Spleen (tissue), 11 donors: ENCODE data around the gene PRR15. TPM values are rescaled to one million over a fixed set of nuclear protein-coding genes. Genes with fewer than 3 reads are reported as not detected.

Experiments
- DNase-seq: peaks from one replicate; pipeline ENCODE4 v3.0.0-alpha.2; 2020
- H3K27ac ChIP-seq, 8 donors: fragments of 200-600 bp; sonication (generic) in 7 of 8; 1 replicate in 4 of 8; 2 replicates in 4 of 8; pipeline versions ENCODE4 v1.5.0 to v1.8.0; 2016 to 2021; ENCODE audit warnings: inconsistent platforms in 4 of 8, mild to moderate bottlenecking in 4 of 8, moderate library complexity in 1 of 8
- H3K27me3 ChIP-seq, 7 donors: fragments of 200-600 bp; sonication (generic) in 6 of 7; replicated peaks in 1 of 7; 1 replicate in 4 of 7; 2 replicates in 3 of 7; pipeline versions ENCODE4 v1.5.0 to v1.8.0; 2016 to 2021; ENCODE audit warnings: inconsistent platforms in 3 of 7, mild to moderate bottlenecking in 1 of 7
- H3K36me3 ChIP-seq, 6 donors: fragments of 200-600 bp; sonication (generic) in 5 of 6; 1 replicate in 4 of 6; 2 replicates in 2 of 6; pipeline versions ENCODE4 v1.5.0 to v1.8.0; 2016 to 2021; ENCODE audit warnings: inconsistent platforms in 2 of 6
- H3K4me1 ChIP-seq, 6 donors: fragments of 200-600 bp; sonication (generic) in 5 of 6; 1 replicate in 3 of 6; 2 replicates in 3 of 6; pipeline versions ENCODE4 v1.5.0 to v1.8.0; 2016 to 2021; ENCODE audit warnings: inconsistent platforms in 3 of 6
- H3K4me3 ChIP-seq, 8 donors: fragments of 200-600 bp; sonication (generic) in 7 of 8; 1 replicate in 4 of 8; 2 replicates in 4 of 8; pipeline versions ENCODE4 v1.5.0 to v1.8.0; 2016 to 2021; ENCODE audit warnings: inconsistent platforms in 4 of 8, mild to moderate bottlenecking in 4 of 8, moderate library complexity in 2 of 8
- H3K9me3 ChIP-seq, 8 donors: fragments of 200-600 bp; sonication (generic) in 7 of 8; 1 replicate in 4 of 8; 2 replicates in 4 of 8; pipeline versions ENCODE4 v1.5.0 to v1.8.0; 2016 to 2021; ENCODE audit warnings: inconsistent platforms in 4 of 8
- CTCF ChIP-seq, 11 experiments: fragments of 200-600 bp in 7 of 11; fragments of 450-650 bp in 4 of 11; sonication (generic) in 4 of 11; IDR thresholded peaks in 8 of 11; conservative IDR thresholded peaks in 3 of 11; 1 replicate in 7 of 11; 2 replicates in 4 of 11; pipeline versions ENCODE4 v1.4.0 to v1.8.0; 2016 to 2021; ENCODE audit warnings: antibody characterized with exemption in 11 of 11, inconsistent platforms in 4 of 11, mild to moderate bottlenecking in 1 of 11
- POLR2A ChIP-seq, 3 donors: fragments of 450-650 bp; IDR thresholded peaks; one replicate each; pipeline ENCODE4 v1.5.1; 2017; ENCODE audit warnings: antibody characterized with exemption in 3 of 3, mild to moderate bottlenecking in 1 of 3
- POLR2AphosphoS5 ChIP-seq, 3 donors: sonication (generic); formaldehyde crosslinking; IDR thresholded peaks; one replicate each; pipeline ENCODE4 v1.5.1; 2017; ENCODE audit warnings: antibody characterized with exemption in 3 of 3
- WGBS, 5 donors: extraction: QIAGEN DNeasy Blood & Tissue Kit in 3 of 5; methylation state at CpG; one replicate each; pipeline versions ENCODE4 v1.1.5 to v1.1.7; 2013 to 2018; 5-methylcytosine and 5-hydroxymethylcytosine counted together
- intact Hi-C: fragments of 100-400 bp; cut with DNase I; formaldehyde crosslinking; loops from one replicate; pipeline ENCODE4 v1.15.0; 2023; ENCODE audit warnings: low total_unique reads
- polyA plus RNA-seq, 3 donors: library from polyadenylated mRNA; stranded (reverse); fragments of 200-250 nt; gene quantifications; one replicate each; pipeline ENCODE4 v1.2.1, GENCODE V29; 2013
- total RNA-seq, 7 donors: library from RNA; depleted of rRNA in 3 of 7; stranded (reverse); fragments of >200 nt in 3 of 7; fragmentation: NEBNext Ultra II Directional in 4 of 7; extraction: Animal tissue kit (Norgen Biotek cat#: 25700) in 4 of 7; gene quantifications; one replicate each; pipeline versions ENCODE4 v1.1.0 to v1.2.1, GENCODE V29; 2016 to 2021
- donor health status: healthy with polysubstance abuse.
- donor health status: DM: no; HTN: no; CAD: no; lungs with moderate emphysema.
- donor health status: DM: no; HTN: no; CAD: no.
- donor health status: Bipolar disorder and iron deficiency.
- donor health status: healthy.
- donor health status: DM: no; HTN: no; CAD: no.
- donor health status: DM: yes; HTN: yes; CAD: no.

Gene PRR15
- total and polyA plus RNA-seq, 10 donors = 0.06 to 0.11 TPM; not detected in 8

GRCh38 chr7:29564496-29565223 is 1.0 kb downstream of the PRR15 start:
- Histone ChIP-seq H3K9me3 (no peaks in the 10 kb centered on the region), H3K27me3 (peaks cover 7 to 92% (median 61%) of the 10 kb centered on the region in 7 donors), H3K36me3 (no peaks in the 10 kb centered on the region), H3K27ac (no peak overlapping the region), H3K4me3 (peak overlapping the region; percentile 22 to 65 (median 43)), H3K4me1 (peaks cover 23 to 47% (median 42%) of the 10 kb centered on the region in 6 donors)
- TF ChIP-seq CTCF (IDR thresholded peaks at IDR 0.05 in 8 of 11, conservative IDR thresholded peaks at IDR 0.05 in 3 of 11) = no peak
- TF ChIP-seq POLR2A (IDR thresholded peaks at IDR 0.05) = no peak
- TF ChIP-seq POLR2AphosphoS5 (IDR thresholded peaks at IDR 0.05) = no peak
- DNase-seq = peak; percentile 79
- 0 to 3% (median 1%) methylated on average over 17 to 48 of the region's 48 CpGs for WGBS, 5 donors
- intact Hi-C loops = no loop called here

GRCh38 chr7:29565224-29565630 is 1.6 kb downstream of the PRR15 start:
- no peaks in the 10 kb centered on the region for H3K36me3 ChIP-seq
- intact Hi-C loops = no loop called here
- peaks cover 7 to 92% (median 61%) of the 10 kb centered on the region in 7 donors for H3K27me3 ChIP-seq
- H3K4me3 ChIP-seq = peak overlapping the region; percentile 22 to 65 (median 43)
- H3K4me1 ChIP-seq = peaks cover 23 to 47% (median 42%) of the 10 kb centered on the region in 6 donors
- no peak for DNase-seq
- no peak overlapping the region for H3K27ac ChIP-seq
- no peaks in the 10 kb centered on the region for H3K9me3 ChIP-seq
- WGBS, 5 donors = 2 to 7% (median 4%) methylated on average over 10 of the region's 10 CpGs
- no peak for TF ChIP-seq CTCF (IDR thresholded peaks at IDR 0.05 in 8 of 11, conservative IDR thresholded peaks at IDR 0.05 in 3 of 11)
- no peak for TF ChIP-seq POLR2AphosphoS5 (IDR thresholded peaks at IDR 0.05)
- no peak for TF ChIP-seq POLR2A (IDR thresholded peaks at IDR 0.05)

GRCh38 chr7:29565634-29565981 is 2.0 kb downstream of the PRR15 start:
- H3K27me3 ChIP-seq = peaks cover 7 to 92% (median 61%) of the 10 kb centered on the region in 7 donors
- H3K4me1 ChIP-seq = peaks cover 23 to 47% (median 42%) of the 10 kb centered on the region in 6 donors
- peak; percentile 67 for DNase-seq
- no peaks in the 10 kb centered on the region for H3K36me3 ChIP-seq
- TF ChIP-seq CTCF (IDR thresholded peaks at IDR 0.05 in 8 of 11, conservative IDR thresholded peaks at IDR 0.05 in 3 of 11) (no peak), POLR2AphosphoS5 (IDR thresholded peaks at IDR 0.05) (no peak), POLR2A (IDR thresholded peaks at IDR 0.05) (no peak)
- 20 to 47% (median 27%) methylated on average over 10 to 13 of the region's 13 CpGs for WGBS, 5 donors
- H3K27ac ChIP-seq = no peak overlapping the region
- peak overlapping the region in 7 of 8 donors; percentile 31 to 65 (median 39) for H3K4me3 ChIP-seq
- intact Hi-C loops = no loop called here
- H3K9me3 ChIP-seq = no peaks in the 10 kb centered on the region

- H3K9me3 ChIP-seq = no peaks in the 10 kb centered on the region
- H3K36me3 ChIP-seq = no peaks in the 10 kb centered on the region
- H3K27ac ChIP-seq = no peak overlapping the region
- H3K4me1 ChIP-seq = peaks cover 23 to 47% (median 42%) of the 10 kb centered on the region in 6 donors
- intact Hi-C loops = no loop called here
- no peak for TF ChIP-seq POLR2AphosphoS5 (IDR thresholded peaks at IDR 0.05)
- no peak for TF ChIP-seq CTCF (IDR thresholded peaks at IDR 0.05 in 8 of 11, conservative IDR thresholded peaks at IDR 0.05 in 3 of 11)
- TF ChIP-seq POLR2A (IDR thresholded peaks at IDR 0.05) = no peak
- DNase-seq = peak; percentile 76
- H3K4me3 ChIP-seq = peak overlapping the region in 7 of 8 donors; percentile 31 to 65 (median 38)
- WGBS, 5 donors = 2 to 18% (median 9%) methylated on average over 29 to 56 of the region's 56 CpGs
- H3K27me3 ChIP-seq = peaks cover 7 to 91% (median 61%) of the 10 kb centered on the region in 7 donors
Observed at GRCh38 chr7:29565982-29566746, 2.5 kb downstream of the PRR15 start.
